HG03520 (cell line): ENCODE data around the gene OR9Q1.
"Not testable (repeated sequence)": the region's sequence is repeated elsewhere in the genome, so short reads cannot be mapped to it uniquely, and the experiment has no call there.

Experiments used
- ATAC-seq: cut with Tn5 transposase; IDR thresholded peaks from one replicate; pipeline ENCODE4 v1.9.1; 2021; ENCODE audit warnings: mild to moderate bottlenecking, moderate library complexity; ENCODE audit not compliant: unreplicated experiment

OR9Q1 gene

GRCh38 chr11:58127350-58127749 lies 103.7 kb downstream of the OR9Q1 start:
- no peak for ATAC-seq

GRCh38 chr11:58133309-58134076 lies 109.8 kb downstream of the OR9Q1 start:
- no peak for ATAC-seq

- no peak for ATAC-seq
Observed at GRCh38 chr11:58134151-58134550, 110.5 kb downstream of the OR9Q1 start.

GRCh38 chr11:58135171-58135570 lies 111.5 kb downstream of the OR9Q1 start:
- no peak for ATAC-seq

GRCh38 chr11:58142761-58143160 lies 119.1 kb downstream of the OR9Q1 start:
- ATAC-seq = no peak

GRCh38 chr11:58152781-58153180 lies 129.1 kb downstream of the OR9Q1 start:
- no peak for ATAC-seq

GRCh38 chr11:58164389-58164788 lies 140.7 kb downstream of the OR9Q1 start:
- ATAC-seq = no peak

GRCh38 chr11:58164990-58165389 lies 141.3 kb downstream of the OR9Q1 start:
- no peak for ATAC-seq

- ATAC-seq = no peak
Observed at GRCh38 chr11:58165504-58166106, 141.9 kb downstream of the OR9Q1 start.

- no peak for ATAC-seq
Observed at GRCh38 chr11:58177409-58178054, 153.9 kb downstream of the OR9Q1 start.

GRCh38 chr11:58178444-58178843 lies 154.8 kb downstream of the OR9Q1 start:
- ATAC-seq = no peak

GRCh38 chr11:58179648-58180047 lies 156.0 kb downstream of the OR9Q1 start:
- no peak for ATAC-seq

- no peak for ATAC-seq
Observed at GRCh38 chr11:58186938-58187337, 163.3 kb downstream of the OR9Q1 start.

- no peak for ATAC-seq
Observed at GRCh38 chr11:58188770-58189169, 165.1 kb downstream of the OR9Q1 start, which contains the start of gene OR9Q2. Gene OR9Q2 (plus strand): TSS chr11:58189070. CDS start chr11:58190491, 1,421 bp downstream.

GRCh38 chr11:58192229-58192628 lies 168.5 kb downstream of the OR9Q1 start:
- ATAC-seq = no peak

- ATAC-seq = no peak
Observed at GRCh38 chr11:58193391-58193790, 169.7 kb downstream of the OR9Q1 start.

GRCh38 chr11:58195939-58196338 lies 172.3 kb downstream of the OR9Q1 start:
- ATAC-seq = no peak

- ATAC-seq = no peak
Observed at GRCh38 chr11:58199271-58199670, 175.6 kb downstream of the OR9Q1 start.

- ATAC-seq = no peak
Observed at GRCh38 chr11:58204042-58204441, 180.4 kb downstream of the OR9Q1 start, which contains the start of gene OR1S2. Gene OR1S2 (minus strand): TSS chr11:58204142. CDS start chr11:58204142, 0 bp downstream.

- not testable (repeated sequence) for ATAC-seq
Observed at GRCh38 chr11:58212420-58212819, 188.7 kb downstream of the OR9Q1 start, which contains the start of gene OR1S1. Gene OR1S1 (plus strand): TSS chr11:58212720.

GRCh38 chr11:58216476-58216875 lies 192.8 kb downstream of the OR9Q1 start:
- no peak for ATAC-seq

GRCh38 chr11:58222721-58223120 lies 199.0 kb downstream of the OR9Q1 start:
- no peak for ATAC-seq
